ENCODE results near the gene SP9.

DNA sequence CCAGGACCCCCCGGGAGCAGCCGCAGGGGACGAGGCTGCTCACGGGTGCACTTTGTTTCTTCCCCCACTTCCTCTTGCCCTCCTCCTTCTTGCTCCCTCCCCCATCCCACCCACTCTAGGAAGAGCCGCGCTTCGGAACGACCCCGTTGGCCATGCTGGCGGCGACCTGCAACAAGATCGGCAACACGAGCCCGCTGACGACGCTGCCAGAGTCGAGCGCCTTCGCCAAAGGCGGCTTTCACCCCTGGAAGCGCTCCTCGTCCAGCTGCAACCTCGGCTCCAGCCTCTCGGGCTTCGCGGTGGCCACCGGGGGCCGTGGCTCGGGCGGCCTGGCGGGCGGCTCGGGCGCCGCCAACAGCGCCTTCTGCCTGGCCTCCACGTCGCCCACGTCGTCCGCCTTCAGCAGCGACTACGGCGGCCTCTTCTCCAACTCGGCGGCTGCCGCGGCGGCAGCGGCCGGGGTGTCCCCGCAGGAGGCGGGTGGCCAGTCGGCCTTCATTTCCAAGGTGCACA is 1.3 kb downstream of the SP9 start:
- TF ChIP-seq, protein P1, sequence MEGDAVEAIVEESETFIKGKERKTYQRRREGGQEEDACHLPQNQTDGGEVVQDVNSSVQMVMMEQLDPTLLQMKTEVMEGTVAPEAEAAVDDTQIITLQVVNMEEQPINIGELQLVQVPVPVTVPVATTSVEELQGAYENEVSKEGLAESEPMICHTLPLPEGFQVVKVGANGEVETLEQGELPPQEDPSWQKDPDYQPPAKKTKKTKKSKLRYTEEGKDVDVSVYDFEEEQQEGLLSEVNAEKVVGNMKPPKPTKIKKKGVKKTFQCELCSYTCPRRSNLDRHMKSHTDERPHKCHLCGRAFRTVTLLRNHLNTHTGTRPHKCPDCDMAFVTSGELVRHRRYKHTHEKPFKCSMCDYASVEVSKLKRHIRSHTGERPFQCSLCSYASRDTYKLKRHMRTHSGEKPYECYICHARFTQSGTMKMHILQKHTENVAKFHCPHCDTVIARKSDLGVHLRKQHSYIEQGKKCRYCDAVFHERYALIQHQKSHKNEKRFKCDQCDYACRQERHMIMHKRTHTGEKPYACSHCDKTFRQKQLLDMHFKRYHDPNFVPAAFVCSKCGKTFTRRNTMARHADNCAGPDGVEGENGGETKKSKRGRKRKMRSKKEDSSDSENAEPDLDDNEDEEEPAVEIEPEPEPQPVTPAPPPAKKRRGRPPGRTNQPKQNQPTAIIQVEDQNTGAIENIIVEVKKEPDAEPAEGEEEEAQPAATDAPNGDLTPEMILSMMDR (IDR thresholded peaks at IDR 0.05), result no peak
- no peak for TF ChIP-seq EP300 (IDR thresholded peaks at IDR 0.05)
- no peak for TF ChIP-seq POLR2A (IDR thresholded peaks at IDR 0.05)

Measured in tibial nerve (tissue), 4 donors.